Lung (tissue), 12 donors: Measurements from ENCODE around the gene MEF2D. TPM values are rescaled to one million over a fixed set of nuclear protein-coding genes. Genes with fewer than 3 reads are reported as not detected.
A peak's percentile ranks its signal among the peaks of the same experiment; 100 is the strongest.

Experiments
- ATAC-seq: fragments of 200-7000 bp; cut with Tn5 transposase; one replicate; pipeline ENCODE4 v1.9.1; 2020; ENCODE audit warnings: moderate number of reproducible peaks; ENCODE audit not compliant: insufficient read depth, low FRiP score
- DNase-seq, 3 donors: peaks; one replicate each; pipeline ENCODE4 v3.0.0-alpha.2; 2013 to 2017
- H3K27ac ChIP-seq, 2 donors: one replicate each; pipeline ENCODE4 v1.5.1; 2013; ENCODE audit warnings: mild to moderate bottlenecking in 2 of 2, moderate library complexity in 2 of 2, control low read depth in 1 of 2, inconsistent platforms in 1 of 2, low read depth in 1 of 2, low read length in 1 of 2
- H3K27me3 ChIP-seq, 3 donors: one replicate each; pipeline ENCODE4 v1.5.1; 2013; ENCODE audit warnings: low read length in 2 of 3; ENCODE audit not compliant: control insufficient read depth in 3 of 3, insufficient read depth in 3 of 3
- H3K36me3 ChIP-seq, 4 donors: one replicate each; pipeline ENCODE4 v1.5.1; 2013; ENCODE audit warnings: low read length in 4 of 4, mild to moderate bottlenecking in 1 of 4, moderate library complexity in 1 of 4; ENCODE audit not compliant: control insufficient read depth in 4 of 4, insufficient read depth in 4 of 4
- H3K4me1 ChIP-seq, 5 donors: one replicate each; pipeline ENCODE4 v1.5.1; 2013; ENCODE audit warnings: low read length in 5 of 5, mild to moderate bottlenecking in 2 of 5, moderate library complexity in 1 of 5; ENCODE audit not compliant: control insufficient read depth in 5 of 5, insufficient read depth in 5 of 5
- H3K4me3 ChIP-seq: one replicate; pipeline ENCODE4 v1.5.1; 2013; ENCODE audit warnings: mild to moderate bottlenecking, control low read depth, moderate library complexity
- H3K9ac ChIP-seq, 2 donors: one replicate each; pipeline ENCODE4 v1.5.1; 2013; ENCODE audit warnings: low read length in 2 of 2, control low read depth in 1 of 2; ENCODE audit not compliant: insufficient read depth in 1 of 2
- H3K9me3 ChIP-seq, 4 donors: one replicate each; pipeline ENCODE4 v1.5.1; 2013; ENCODE audit warnings: low read length in 3 of 4, mild to moderate bottlenecking in 1 of 4, moderate library complexity in 1 of 4; ENCODE audit not compliant: control insufficient read depth in 4 of 4, insufficient read depth in 3 of 4
- WGBS, 2 donors: extraction: QIAGEN DNeasy Blood & Tissue Kit; methylation state at CpG; one replicate each; pipeline ENCODE4 v1.1.7; 2013; 5-methylcytosine and 5-hydroxymethylcytosine counted together
- polyA plus RNA-seq, 2 donors: library from polyadenylated mRNA; stranded (reverse); fragments of 200-250 nt; gene quantifications; one replicate each; pipeline ENCODE4 v1.2.1, GENCODE V29; 2013
- total RNA-seq, 2 donors: library from RNA; depleted of rRNA in 1 of 2; stranded (reverse); fragments of >200 nt in 1 of 2; gene quantifications; one replicate each; pipeline ENCODE4 v1.2.1, GENCODE V29; 2014 to 2021
- TF ChIP-seq, protein P1 (sequence below): IDR thresholded peaks from 2 replicates; pipeline ENCODE4 v1.5.1; 2012; ENCODE audit warnings: mild to moderate bottlenecking; ENCODE audit errors: control extremely low read depth, extremely low read depth
- donor health status: control.
- donor health status: control.
- donor health status: Bipolar disorder and iron deficiency.
- donor health status: healthy.
- donor health status: DM: yes; HTN: yes; CAD: no.

MEF2D gene
- total and polyA plus RNA-seq, 4 donors = 23.0 to 52.5 (median 23.1) TPM

DNA sequence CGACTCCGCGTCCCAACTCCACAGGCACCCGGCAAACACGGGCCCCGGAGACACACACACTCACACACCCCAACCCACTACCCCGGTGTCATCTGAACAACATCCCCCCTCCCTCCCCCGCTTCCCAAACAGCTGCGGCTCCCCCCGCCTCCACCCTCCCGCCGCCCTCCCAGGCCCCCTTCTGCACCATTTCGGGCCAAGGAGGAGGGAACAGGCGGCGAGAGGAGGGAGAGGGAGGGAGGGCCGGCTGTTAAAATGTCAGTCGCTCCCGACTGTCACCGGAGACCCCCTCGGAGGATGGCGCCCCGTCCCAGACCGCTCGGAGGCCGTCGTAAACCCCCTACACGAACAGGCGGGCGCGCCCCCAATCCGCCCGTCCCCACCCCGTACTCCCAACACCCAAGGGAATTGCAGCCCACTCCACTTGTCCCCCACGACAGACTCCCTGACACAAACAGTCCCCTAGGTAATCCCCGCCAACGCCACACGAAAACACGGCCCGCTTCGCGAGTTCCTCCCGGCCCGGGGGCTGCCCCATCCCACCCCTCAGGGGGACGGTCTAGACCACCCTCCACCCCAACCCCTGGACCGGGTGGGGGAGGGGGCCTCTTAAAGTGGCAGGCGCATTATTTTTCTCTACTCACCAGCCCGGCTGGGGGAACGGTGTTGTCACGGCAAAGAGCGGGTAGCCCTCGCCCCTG, 583 bp downstream of the MEF2D start:
- H3K9me3 ChIP-seq = no peaks in the 10 kb centered on the region
- TF ChIP-seq, protein P1, sequence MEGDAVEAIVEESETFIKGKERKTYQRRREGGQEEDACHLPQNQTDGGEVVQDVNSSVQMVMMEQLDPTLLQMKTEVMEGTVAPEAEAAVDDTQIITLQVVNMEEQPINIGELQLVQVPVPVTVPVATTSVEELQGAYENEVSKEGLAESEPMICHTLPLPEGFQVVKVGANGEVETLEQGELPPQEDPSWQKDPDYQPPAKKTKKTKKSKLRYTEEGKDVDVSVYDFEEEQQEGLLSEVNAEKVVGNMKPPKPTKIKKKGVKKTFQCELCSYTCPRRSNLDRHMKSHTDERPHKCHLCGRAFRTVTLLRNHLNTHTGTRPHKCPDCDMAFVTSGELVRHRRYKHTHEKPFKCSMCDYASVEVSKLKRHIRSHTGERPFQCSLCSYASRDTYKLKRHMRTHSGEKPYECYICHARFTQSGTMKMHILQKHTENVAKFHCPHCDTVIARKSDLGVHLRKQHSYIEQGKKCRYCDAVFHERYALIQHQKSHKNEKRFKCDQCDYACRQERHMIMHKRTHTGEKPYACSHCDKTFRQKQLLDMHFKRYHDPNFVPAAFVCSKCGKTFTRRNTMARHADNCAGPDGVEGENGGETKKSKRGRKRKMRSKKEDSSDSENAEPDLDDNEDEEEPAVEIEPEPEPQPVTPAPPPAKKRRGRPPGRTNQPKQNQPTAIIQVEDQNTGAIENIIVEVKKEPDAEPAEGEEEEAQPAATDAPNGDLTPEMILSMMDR = no peak
- DNase-seq (peak; percentile 82 to 84 (median 83)), ATAC-seq (no peak)
- 0 to 1% methylated on average over 40 to 51 of the region's 51 CpGs for WGBS, 2 donors
- no peaks in the 10 kb centered on the region for H3K27me3 ChIP-seq
- peak overlapping the region; percentile 95 for H3K4me3 ChIP-seq
- H3K27ac ChIP-seq = peak overlapping the region; percentile 97 to 99
- H3K36me3 ChIP-seq = peaks cover 0 to 5% (median under 1%) of the 10 kb centered on the region in 4 donors
- H3K4me1 ChIP-seq = peaks cover 41 to 74% (median 53%) of the 10 kb centered on the region in 5 donors
- peak overlapping the region; percentile 70 for H3K9ac ChIP-seq

GRCh38 chr1:156499194-156499841, 1.3 kb downstream of the MEF2D start:
- WGBS, 2 donors = 0% methylated on average over 14 of the region's 14 CpGs
- Histone ChIP-seq H3K4me1 (peaks cover 44 to 68% (median 50%) of the 10 kb centered on the region in 5 donors), H3K4me3 (peak overlapping the region; percentile 95), H3K9ac (peak overlapping the region in 1 of 2 donors; percentile 59), H3K9me3 (no peaks in the 10 kb centered on the region), H3K27ac (peak overlapping the region; percentile 71 to 99), H3K27me3 (no peaks in the 10 kb centered on the region), H3K36me3 (peaks cover 0 to 9% (median 4%) of the 10 kb centered on the region in 4 donors)
- ATAC-seq = no peak
- TF ChIP-seq, protein P1 = no peak
- peak; percentile 80 to 88 (median 85) for DNase-seq

DNA sequence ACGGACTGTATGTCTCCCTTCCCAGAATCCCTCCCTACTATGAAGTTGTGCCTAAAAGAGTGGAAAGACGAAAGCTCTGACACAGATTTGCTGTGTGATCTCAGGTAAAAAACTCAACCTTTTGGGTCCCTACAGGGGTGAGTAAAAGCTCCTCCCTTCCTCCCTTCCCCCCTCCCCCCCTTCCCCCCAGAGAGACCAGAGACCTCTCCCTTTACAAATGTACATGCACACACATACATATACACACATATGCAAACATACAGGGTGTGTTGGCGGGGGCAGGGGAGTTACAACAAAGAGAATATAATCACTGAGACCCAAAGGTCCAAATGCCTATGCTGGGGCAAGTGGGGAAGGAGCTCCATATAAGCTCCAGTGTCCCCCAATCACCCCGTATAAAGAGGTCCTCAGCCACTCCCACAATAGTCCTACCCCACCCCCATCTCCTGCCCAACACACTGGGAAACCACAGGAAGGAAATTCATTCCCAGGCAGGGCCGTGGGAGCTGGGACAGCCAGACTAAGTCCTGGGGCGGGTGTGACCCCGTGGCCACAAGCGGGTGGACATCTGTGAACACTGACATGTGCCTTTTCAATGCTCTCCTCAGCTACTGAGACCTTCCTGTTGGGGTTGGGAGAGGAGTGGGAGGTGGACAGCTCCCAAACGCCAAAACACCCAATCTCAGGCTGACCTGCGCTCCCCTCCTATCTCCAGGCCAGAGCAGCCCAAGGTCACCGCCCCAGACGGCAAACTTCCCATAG, 2.0 kb downstream of the MEF2D start:
- H3K27ac ChIP-seq = peak overlapping the region; percentile 71 to 99
- peaks cover 0 to 9% (median 4%) of the 10 kb centered on the region in 4 donors for H3K36me3 ChIP-seq
- H3K27me3 ChIP-seq = no peaks in the 10 kb centered on the region
- TF ChIP-seq, protein P1 = no peak
- peak overlapping the region in 1 of 2 donors; percentile 59 for H3K9ac ChIP-seq
- peaks cover 45 to 63% (median 50%) of the 10 kb centered on the region in 5 donors for H3K4me1 ChIP-seq
- WGBS, 2 donors = 17% methylated on average over 12 of the region's 12 CpGs
- H3K9me3 ChIP-seq = no peaks in the 10 kb centered on the region
- peak in 2 of 3 donors; percentile 35 to 53 for DNase-seq
- H3K4me3 ChIP-seq = peak overlapping the region; percentile 95
- ATAC-seq = no peak
